ENCODE results near the gene RFXAP.

- TF ChIP-seq JUN (IDR thresholded peaks at IDR 0.05; ENCODE audit: borderline replicate concordance, insufficient read depth, insufficient read length, low read depth) (no peak), CTCF (IDR thresholded peaks at IDR 0.05; ENCODE audit: extremely low read depth in 1 of 2, insufficient read depth in 1 of 2, low read depth in 1 of 2, low read length in 2 of 2) (no peak), POLR2A (IDR thresholded peaks at IDR 0.05; ENCODE audit: low read depth, low read length) (no peak), EZH2 (IDR thresholded peaks at IDR 0.05; ENCODE audit: borderline replicate concordance, low read depth, low read length, severe bottlenecking) (no peak)
These were observed 4.6 kb upstream of the RFXAP start for GRCh38 chr13:36814465-36814864.
